Measurements from ENCODE around the gene RNF5.

Gene RNF5

GRCh38 chr6:32177788-32178546, at the start of gene RNF5:
RNF5 (plus strand) TSS chr6:32178405; CDS start chr6:32178512, 107 bp downstream.
- TF ChIP-seq ZNF8 (CRISPR knock-in tag; IDR thresholded peaks at IDR 0.05) (no peak), PATZ1 (CRISPR knock-in tag; IDR thresholded peaks at IDR 0.05; ENCODE audit: borderline replicate concordance) (no peak), ESRRG (CRISPR knock-in tag; IDR thresholded peaks at IDR 0.05) (no peak), BACH2 (CRISPR knock-in tag; IDR thresholded peaks at IDR 0.05; ENCODE audit: borderline replicate concordance) (no peak), SNAI2 (CRISPR knock-in tag; IDR thresholded peaks at IDR 0.05) (no peak)
- peak; percentile 84 for ATAC-seq

- ATAC-seq = no peak
- no peak for TF ChIP-seq ZFP30 (CRISPR knock-in tag; IDR thresholded peaks at IDR 0.05)
- no peak for TF ChIP-seq TSHZ2 (CRISPR knock-in tag; IDR thresholded peaks at IDR 0.05)
- TF ChIP-seq PATZ1 (CRISPR knock-in tag; IDR thresholded peaks at IDR 0.05; ENCODE audit: borderline replicate concordance) = no peak
- no peak for TF ChIP-seq ZNF70 (CRISPR knock-in tag; IDR thresholded peaks at IDR 0.05)
- no peak for TF ChIP-seq CREB5 (CRISPR knock-in tag; IDR thresholded peaks at IDR 0.05; ENCODE audit: low read depth)
Observed at GRCh38 chr6:32128751-32129296, 49.4 kb upstream of the RNF5 start.

GRCh38 chr6:32129297-32130088, 48.7 kb upstream of the RNF5 start:
- ATAC-seq = peak; percentile 25
- TF ChIP-seq BACH2 (CRISPR knock-in tag; IDR thresholded peaks at IDR 0.05; ENCODE audit: borderline replicate concordance) (no peak), CSDC2 (CRISPR knock-in tag; IDR thresholded peaks at IDR 0.05) (no peak), GLIS3 (CRISPR knock-in tag; IDR thresholded peaks at IDR 0.05) (no peak), ZNF8 (CRISPR knock-in tag; IDR thresholded peaks at IDR 0.05) (no peak), CREB5 (CRISPR knock-in tag; IDR thresholded peaks at IDR 0.05; ENCODE audit: low read depth) (no peak), POU6F1 (CRISPR knock-in tag; IDR thresholded peaks at IDR 0.05; ENCODE audit: borderline replicate concordance, low read depth) (no peak), ZC3H10 (CRISPR knock-in tag; IDR thresholded peaks at IDR 0.05) (no peak), PATZ1 (CRISPR knock-in tag; IDR thresholded peaks at IDR 0.05; ENCODE audit: borderline replicate concordance) (no peak), ISL1 (CRISPR knock-in tag; IDR thresholded peaks at IDR 0.05) (no peak), CSRNP3 (CRISPR knock-in tag; IDR thresholded peaks at IDR 0.05) (no peak), ESRRG (CRISPR knock-in tag; IDR thresholded peaks at IDR 0.05) (no peak), TSHZ2 (CRISPR knock-in tag; IDR thresholded peaks at IDR 0.05) (no peak), ZFP30 (CRISPR knock-in tag; IDR thresholded peaks at IDR 0.05) (no peak)

All from SK-N-SH treated with all-trans-retinoic acid at 6 μM for 48 hours (cell line).